ENCODE results near the gene CAMK2D.

DNA sequence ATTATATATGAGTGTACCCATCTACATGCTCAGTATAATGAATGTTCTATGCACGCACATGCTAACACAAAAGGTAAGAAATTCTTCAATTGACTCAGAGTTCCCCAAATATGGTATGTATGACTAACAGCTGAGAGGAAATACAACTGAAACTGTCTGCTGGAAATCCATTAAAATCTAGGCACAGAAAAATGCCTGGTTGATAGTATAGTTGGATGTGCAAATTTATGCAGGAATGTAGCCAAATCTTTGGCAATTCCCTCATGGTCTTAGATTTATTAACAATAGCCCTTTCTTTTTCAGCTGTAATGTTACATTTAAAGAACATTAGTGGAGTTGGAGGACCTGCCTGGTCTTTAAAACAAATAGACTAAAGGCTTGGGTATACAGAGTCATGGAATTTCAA, 5.5 kb downstream of the CAMK2D start:
- TF ChIP-seq, protein P1, sequence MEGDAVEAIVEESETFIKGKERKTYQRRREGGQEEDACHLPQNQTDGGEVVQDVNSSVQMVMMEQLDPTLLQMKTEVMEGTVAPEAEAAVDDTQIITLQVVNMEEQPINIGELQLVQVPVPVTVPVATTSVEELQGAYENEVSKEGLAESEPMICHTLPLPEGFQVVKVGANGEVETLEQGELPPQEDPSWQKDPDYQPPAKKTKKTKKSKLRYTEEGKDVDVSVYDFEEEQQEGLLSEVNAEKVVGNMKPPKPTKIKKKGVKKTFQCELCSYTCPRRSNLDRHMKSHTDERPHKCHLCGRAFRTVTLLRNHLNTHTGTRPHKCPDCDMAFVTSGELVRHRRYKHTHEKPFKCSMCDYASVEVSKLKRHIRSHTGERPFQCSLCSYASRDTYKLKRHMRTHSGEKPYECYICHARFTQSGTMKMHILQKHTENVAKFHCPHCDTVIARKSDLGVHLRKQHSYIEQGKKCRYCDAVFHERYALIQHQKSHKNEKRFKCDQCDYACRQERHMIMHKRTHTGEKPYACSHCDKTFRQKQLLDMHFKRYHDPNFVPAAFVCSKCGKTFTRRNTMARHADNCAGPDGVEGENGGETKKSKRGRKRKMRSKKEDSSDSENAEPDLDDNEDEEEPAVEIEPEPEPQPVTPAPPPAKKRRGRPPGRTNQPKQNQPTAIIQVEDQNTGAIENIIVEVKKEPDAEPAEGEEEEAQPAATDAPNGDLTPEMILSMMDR (IDR thresholded peaks at IDR 0.05), result no peak
- TF ChIP-seq POLR2A (IDR thresholded peaks at IDR 0.05), result no peak

Measured in thyroid gland (tissue), 4 donors.